GM12878 (cell line): ENCODE measurements around the gene ARHGAP26. TPM values are rescaled to one million over a fixed set of nuclear protein-coding genes. Genes with fewer than 3 reads are reported as not detected.
A peak's percentile ranks its signal among the peaks of the same experiment; 100 is the strongest.

Source experiments
- CBFB ChIP-seq: IDR thresholded peaks from 2 replicates; pipeline ENCODE4 v1.6.1; 2016; ENCODE audit warnings: antibody characterized with exemption, low read depth
- CEBPZ ChIP-seq: fragments of 150-350 bp; IDR thresholded peaks from 2 replicates; pipeline ENCODE4 v1.6.1; 2016; ENCODE audit warnings: low read depth, low read length
- CHD4 ChIP-seq: fragments of 200-600 bp; sonication (generic); IDR thresholded peaks from 2 replicates; pipeline ENCODE4 v1.6.1; 2016; ENCODE audit warnings: mild to moderate bottlenecking
- CREM ChIP-seq: IDR thresholded peaks from 2 replicates; pipeline ENCODE4 v1.6.1; 2014; ENCODE audit warnings: antibody characterized with exemption, low read depth
- KDM1A ChIP-seq: fragments of 200-600 bp; sonication (generic); IDR thresholded peaks from 2 replicates; pipeline ENCODE4 v1.6.1; 2016; ENCODE audit warnings: borderline replicate concordance
- TAF1 ChIP-seq: IDR thresholded peaks from 2 replicates; pipeline ENCODE4 v1.6.1; 2011; ENCODE audit warnings: mild to moderate bottlenecking, low read depth, low read length, borderline replicate concordance
- polyA plus RNA-seq, 11 experiments: library from polyadenylated mRNA; depleted of rRNA in 4 of 11; unstranded in 6 of 11; stranded (reverse) in 5 of 11; fragments of >200 nt; fragmentation: Nextera tagmentation in 4 of 11; fragmentation: Illumina TruSeq in 1 of 11; extraction: Ambion mirVana in 4 of 11; extraction: Trizol in 1 of 11; gene quantifications; 1 replicate in 1 of 11; 2 replicates in 10 of 11; pipeline versions ENCODE4 v1.2.1 to v1.2.3, GENCODE V29; 2011 to 2016; ENCODE audit warnings: inconsistent platforms in 2 of 11, missing spikeins in 2 of 11, low read depth in 1 of 11
- total RNA-seq, 4 experiments: library from RNA; depleted of rRNA in 3 of 4; stranded (reverse); fragments of >200 nt in 3 of 4; fragmentation: Illumina TruSeq in 1 of 4; extraction: Trizol in 1 of 4; gene quantifications; 2 replicates each; pipeline versions ENCODE4 v1.2.1 to v1.2.3, GENCODE V29; 2013 to 2021
- TF ChIP-seq, protein P1 (sequence below): fragments of 450-650 bp; IDR thresholded peaks from 2 replicates; pipeline ENCODE4 v1.6.1; 2017; ENCODE audit warnings: antibody characterized with exemption, mild to moderate bottlenecking, moderate library complexity

Gene ARHGAP26
- total and polyA plus RNA-seq, 10 of the 15 experiments (the other 5 are each of a cell fraction or from before 2014, with no cell fraction given), result 9.4 to 41.5 (median 19.3) TPM

DNA sequence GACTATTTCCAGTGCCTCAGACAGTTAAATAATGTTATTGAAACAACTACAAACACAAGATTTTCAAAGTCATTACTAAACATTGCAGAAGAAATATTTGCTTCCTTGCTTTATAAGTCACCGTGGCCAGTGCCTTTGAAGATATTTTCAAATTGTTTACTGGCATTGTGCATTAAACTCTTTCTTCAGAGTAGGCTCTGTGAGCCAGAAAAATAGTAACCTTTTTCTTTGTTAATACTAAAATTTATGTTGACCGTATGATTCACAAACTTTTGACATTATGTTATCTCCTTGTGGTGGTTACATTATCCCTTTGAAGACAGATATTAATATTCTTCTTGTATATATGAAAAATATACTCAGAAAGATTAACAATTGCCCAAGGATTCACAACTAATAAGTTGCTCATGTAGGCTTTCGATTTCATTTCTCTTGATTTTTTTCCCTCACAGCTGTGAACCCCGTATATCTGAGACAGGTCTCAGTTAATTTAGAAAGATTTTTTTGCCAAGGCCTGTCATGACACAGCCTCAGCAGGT lies 493.2 kb downstream of the ARHGAP26 start (continued):
- TF ChIP-seq, protein P1, sequence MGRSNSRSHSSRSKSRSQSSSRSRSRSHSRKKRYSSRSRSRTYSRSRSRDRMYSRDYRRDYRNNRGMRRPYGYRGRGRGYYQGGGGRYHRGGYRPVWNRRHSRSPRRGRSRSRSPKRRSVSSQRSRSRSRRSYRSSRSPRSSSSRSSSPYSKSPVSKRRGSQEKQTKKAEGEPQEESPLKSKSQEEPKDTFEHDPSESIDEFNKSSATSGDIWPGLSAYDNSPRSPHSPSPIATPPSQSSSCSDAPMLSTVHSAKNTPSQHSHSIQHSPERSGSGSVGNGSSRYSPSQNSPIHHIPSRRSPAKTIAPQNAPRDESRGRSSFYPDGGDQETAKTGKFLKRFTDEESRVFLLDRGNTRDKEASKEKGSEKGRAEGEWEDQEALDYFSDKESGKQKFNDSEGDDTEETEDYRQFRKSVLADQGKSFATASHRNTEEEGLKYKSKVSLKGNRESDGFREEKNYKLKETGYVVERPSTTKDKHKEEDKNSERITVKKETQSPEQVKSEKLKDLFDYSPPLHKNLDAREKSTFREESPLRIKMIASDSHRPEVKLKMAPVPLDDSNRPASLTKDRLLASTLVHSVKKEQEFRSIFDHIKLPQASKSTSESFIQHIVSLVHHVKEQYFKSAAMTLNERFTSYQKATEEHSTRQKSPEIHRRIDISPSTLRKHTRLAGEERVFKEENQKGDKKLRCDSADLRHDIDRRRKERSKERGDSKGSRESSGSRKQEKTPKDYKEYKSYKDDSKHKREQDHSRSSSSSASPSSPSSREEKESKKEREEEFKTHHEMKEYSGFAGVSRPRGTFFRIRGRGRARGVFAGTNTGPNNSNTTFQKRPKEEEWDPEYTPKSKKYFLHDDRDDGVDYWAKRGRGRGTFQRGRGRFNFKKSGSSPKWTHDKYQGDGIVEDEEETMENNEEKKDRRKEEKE, result no peak
- TF ChIP-seq CREM (0 out of 2 replicates have a peak, but pooled peaks have one; percentile 11), CEBPZ (no peak), KDM1A (no peak), CBFB (no peak), TAF1 (no peak), CHD4 (no peak)
